GM10266 (cell line): ENCODE data around the gene ROCK2.

ENCODE experiments used
- DNase-seq: peaks from one replicate; pipeline ENCODE4 v3.0.0; 2012; ENCODE audit errors: extremely low spot score
- CTCF ChIP-seq: IDR thresholded peaks from 2 replicates; pipeline ENCODE4 v1.5.1; 2012; ENCODE audit warnings: mild to moderate bottlenecking, low read depth; ENCODE audit not compliant: control insufficient read depth, insufficient read depth; ENCODE audit errors: missing control alignments

The ROCK2 gene

DNA sequence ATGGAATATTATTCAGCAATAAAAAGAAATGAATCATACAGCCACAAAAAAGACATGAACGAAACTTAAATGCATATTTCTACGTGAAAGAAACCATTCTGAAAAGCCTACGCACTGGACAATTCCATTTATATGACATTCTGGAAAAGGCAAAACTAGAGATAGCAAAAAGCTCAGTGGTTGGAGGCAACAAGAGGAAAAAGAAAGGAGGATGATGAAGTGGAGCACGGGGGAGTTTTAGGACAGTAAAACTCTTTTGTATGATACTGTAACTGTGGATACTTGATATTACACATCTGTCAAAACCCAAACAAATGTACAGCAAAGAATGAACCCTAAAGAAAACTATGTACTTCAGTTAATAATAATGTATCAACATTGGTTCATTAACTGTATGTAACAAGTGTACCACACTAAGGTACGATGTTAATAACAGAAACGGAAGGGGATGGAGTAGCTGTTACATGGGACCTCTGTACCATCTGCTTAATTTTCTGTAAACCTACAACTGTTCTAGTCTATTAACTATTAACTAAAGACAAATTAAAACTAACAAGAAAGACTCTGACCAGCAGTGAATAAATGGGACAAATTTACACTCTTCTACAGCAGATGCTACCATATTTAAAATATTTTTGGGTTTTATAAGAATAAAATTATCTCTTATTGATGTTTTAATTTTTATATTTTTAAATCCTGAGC lies 31.5 kb downstream of the ROCK2 start:
- TF ChIP-seq CTCF, result no peak
- DNase-seq, result no peak

DNA sequence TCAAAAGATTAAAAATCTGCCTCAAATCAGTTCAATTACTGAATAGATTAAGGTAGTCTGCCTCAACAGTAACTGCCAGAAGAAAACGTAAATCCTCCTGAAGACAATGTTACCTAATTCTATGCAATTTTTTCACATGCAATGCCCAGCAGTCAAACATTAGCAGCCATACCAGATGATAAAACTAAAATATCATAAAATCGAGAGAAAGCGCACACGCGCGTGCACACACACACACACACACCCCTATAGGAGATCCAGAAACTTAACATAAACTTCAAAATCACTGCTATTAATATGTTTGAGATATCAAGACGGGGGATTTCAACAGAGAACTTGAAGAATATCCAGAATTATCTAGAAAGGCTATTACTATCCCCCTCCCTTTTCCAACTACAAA lies 32.9 kb downstream of the ROCK2 start:
- no peak for DNase-seq
- TF ChIP-seq CTCF, result no peak

GRCh38 chr2:11310212-11310611 lies 34.2 kb downstream of the ROCK2 start:
- DNase-seq, result no peak
- TF ChIP-seq CTCF, result no peak

DNA sequence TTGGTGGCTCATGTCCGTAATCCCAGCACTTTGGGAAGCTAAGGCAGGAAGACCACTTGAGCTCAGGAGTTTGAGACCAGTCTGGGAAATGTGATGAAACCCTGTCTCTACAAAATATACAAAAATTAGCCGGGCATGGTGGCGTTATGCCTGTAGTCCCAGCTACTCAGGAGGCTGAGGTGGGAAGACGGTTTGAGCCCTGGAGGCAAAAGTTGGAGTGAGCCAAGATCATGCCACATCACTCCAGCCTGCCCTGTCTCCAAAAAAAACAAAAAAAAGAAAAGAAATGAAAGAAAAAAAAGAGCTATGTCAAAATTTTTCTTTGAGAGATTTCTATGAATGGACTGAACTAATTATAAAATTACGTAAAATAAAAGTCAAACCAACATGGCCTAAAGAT lies 34.7 kb downstream of the ROCK2 start:
- no peak for TF ChIP-seq CTCF
- no peak for DNase-seq

GRCh38 chr2:11307764-11308415 lies 36.5 kb downstream of the ROCK2 start:
- no peak for DNase-seq
- TF ChIP-seq CTCF, result no peak

DNA sequence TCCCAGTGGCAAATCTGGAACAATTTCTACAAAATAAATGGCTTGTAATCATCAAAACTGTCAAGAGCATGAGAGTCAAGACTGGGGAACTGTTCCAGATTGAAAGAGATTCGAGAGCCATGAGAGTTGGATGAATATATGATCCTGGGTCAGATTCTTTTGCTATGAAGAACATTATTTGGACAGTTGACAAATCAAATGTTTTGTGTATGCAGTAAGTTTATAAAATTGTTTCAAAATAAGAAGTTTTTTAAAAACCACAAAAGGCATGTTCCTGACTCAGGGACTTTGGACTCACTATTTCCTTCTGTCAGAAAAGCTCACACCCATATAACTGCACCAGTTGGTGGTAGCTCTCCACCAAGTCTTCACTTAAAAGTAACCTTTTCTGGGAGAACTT lies 38.5 kb downstream of the ROCK2 start:
- TF ChIP-seq CTCF, result no peak
- no peak for DNase-seq

DNA sequence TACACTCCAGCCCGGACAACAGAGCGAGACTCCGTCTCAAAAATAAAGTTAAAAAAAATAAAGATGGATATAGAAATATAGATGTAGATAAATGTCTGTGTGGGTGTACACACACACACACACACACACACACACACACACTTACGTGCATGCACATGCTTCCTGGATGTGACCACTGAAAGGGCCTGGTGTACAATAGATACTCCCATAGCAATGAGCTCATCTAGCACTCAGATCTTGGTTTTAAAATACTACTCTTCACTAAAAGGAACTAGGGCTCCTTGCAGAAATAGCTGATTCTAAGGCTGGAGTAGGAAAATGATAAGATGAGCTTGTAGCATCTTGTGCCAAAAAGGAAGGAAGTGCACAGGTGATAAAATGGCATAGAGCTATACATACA lies 39.1 kb downstream of the ROCK2 start:
- no peak for TF ChIP-seq CTCF
- no peak for DNase-seq
